HEK293T (cell line): ENCODE data around the gene EPS8L3.

Source experiments
- BHLHE40 ChIP-seq: fragments of 450-650 bp; IDR thresholded peaks from 2 replicates; pipeline ENCODE4 v1.6.1; 2016; ENCODE audit warnings: mild to moderate bottlenecking, moderate library complexity, borderline replicate concordance
- ELF4 ChIP-seq: fragments of 450-650 bp; IDR thresholded peaks from 2 replicates; pipeline ENCODE4 v1.6.1; 2017; ENCODE audit warnings: antibody characterized with exemption
- FOXM1 ChIP-seq: fragments of 450-650 bp; IDR thresholded peaks from 2 replicates; pipeline ENCODE4 v1.6.1; 2017; ENCODE audit warnings: mild to moderate bottlenecking, borderline replicate concordance
- HDGF ChIP-seq: fragments of 450-650 bp; IDR thresholded peaks from 2 replicates; pipeline ENCODE4 v1.6.1; 2017; ENCODE audit warnings: antibody characterized with exemption, borderline replicate concordance
- LEF1 ChIP-seq: fragments of 450-650 bp; IDR thresholded peaks from 2 replicates; pipeline ENCODE4 v1.6.1; 2017; ENCODE audit warnings: mild to moderate bottlenecking, borderline replicate concordance
- SP1 ChIP-seq: fragments of 450-650 bp; IDR thresholded peaks from 2 replicates; pipeline ENCODE4 v1.6.1; 2017
- SUZ12 ChIP-seq: fragments of 450-650 bp; IDR thresholded peaks from 2 replicates; pipeline ENCODE4 v1.6.1; 2016; ENCODE audit warnings: mild to moderate bottlenecking
- TARDBP ChIP-seq: fragments of 450-650 bp; IDR thresholded peaks from 2 replicates; pipeline ENCODE4 v1.6.1; 2016

- TF ChIP-seq SUZ12 (no peak), HDGF (no peak), FOXM1 (no peak), SP1 (no peak), BHLHE40 (no peak), LEF1 (no peak), ELF4 (no peak), TARDBP (no peak)
These were observed 11.7 kb upstream of the EPS8L3 start for GRCh38 chr1:109775398-109775797.
